Cardiac fibroblast (primary cell): ENCODE data around the gene MRRF.

Source experiments
- DNase-seq, 2 donors: peaks; one replicate each; pipeline versions ENCODE4 v3.0.0 to v3.0.0-alpha.2; 2010; ENCODE audit warnings: low read depth in 2 of 2
- H3K4me3 ChIP-seq, 2 donors: replicated peaks in 1 of 2; 1 replicate in 1 of 2; 2 replicates in 1 of 2; pipeline ENCODE4 v1.5.1; 2011; ENCODE audit warnings: low read depth in 2 of 2, low read length in 2 of 2, mild to moderate bottlenecking in 2 of 2, moderate library complexity in 1 of 2
- CTCF ChIP-seq: IDR thresholded peaks from one replicate; pipeline ENCODE4 v1.5.1; 2011; ENCODE audit warnings: low read depth, mild to moderate bottlenecking, low read length, inconsistent platforms

MRRF gene

DNA sequence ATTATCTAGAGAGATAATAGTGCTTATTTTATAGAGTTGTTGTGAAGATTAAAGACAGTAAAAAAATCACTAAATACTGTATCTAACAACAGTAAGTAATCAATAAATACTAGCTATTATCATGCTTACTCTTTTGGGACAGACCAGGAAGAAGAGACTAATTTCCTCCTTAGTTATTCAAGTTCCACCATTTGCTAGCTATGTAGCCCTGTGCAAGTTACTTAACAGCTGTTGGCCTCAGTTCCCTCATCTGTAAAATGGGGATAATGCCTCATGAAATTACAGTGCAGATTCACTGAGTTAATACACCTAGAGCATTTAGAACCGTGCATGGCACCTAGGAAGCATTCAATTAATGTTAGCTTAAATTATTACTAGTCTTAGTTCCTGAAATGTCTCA lies 2.6 kb upstream of the MRRF start:
- no peak for TF ChIP-seq CTCF
- no peak overlapping the region for H3K4me3 ChIP-seq
- no peak for DNase-seq

GRCh38 chr9:122263699-122264349 lies 858 bp upstream of the MRRF start:
- peak overlapping the region; percentile 86 to 96 for H3K4me3 ChIP-seq
- DNase-seq: peak; percentile 20 to 42
- TF ChIP-seq CTCF: no peak

DNA sequence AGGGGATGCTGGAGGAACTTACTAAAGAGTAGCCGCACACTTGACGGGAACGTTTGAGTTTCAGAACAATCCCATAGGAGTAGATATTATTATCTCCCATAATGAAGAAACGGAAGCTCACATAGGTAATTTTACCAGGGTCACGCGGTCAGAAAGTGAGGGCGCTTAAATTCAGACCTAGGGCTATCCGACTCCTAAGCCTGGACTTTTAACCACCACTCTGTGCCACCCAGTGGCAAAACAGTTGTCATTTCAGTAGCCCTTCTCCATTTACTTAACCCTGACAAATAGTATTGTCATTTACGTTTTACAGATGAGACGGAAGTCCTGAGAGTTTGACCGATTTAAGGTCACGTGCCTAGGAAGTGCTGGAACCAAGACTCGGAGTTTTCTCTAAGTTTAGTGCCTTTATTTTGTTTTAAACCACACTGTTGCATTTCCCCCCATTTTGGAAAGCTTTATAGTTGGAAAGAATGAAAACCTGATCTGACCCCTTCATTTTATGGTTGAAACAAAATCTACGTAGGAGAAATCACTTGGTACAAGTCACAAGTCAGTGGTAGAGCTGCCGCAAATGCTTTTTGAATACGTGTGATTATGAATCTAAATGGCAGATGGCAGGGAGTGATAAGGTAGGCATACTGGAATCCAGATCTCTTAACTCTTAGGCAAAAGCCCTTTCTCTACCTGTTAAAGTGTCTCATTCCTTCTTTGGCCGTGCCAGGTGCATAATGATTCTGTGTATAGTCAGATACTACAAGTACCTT lies 650 bp downstream of the MRRF start:
- DNase-seq: peak; percentile 20 to 36
- no peak for TF ChIP-seq CTCF
- H3K4me3 ChIP-seq: peak overlapping the region; percentile 86 to 96

DNA sequence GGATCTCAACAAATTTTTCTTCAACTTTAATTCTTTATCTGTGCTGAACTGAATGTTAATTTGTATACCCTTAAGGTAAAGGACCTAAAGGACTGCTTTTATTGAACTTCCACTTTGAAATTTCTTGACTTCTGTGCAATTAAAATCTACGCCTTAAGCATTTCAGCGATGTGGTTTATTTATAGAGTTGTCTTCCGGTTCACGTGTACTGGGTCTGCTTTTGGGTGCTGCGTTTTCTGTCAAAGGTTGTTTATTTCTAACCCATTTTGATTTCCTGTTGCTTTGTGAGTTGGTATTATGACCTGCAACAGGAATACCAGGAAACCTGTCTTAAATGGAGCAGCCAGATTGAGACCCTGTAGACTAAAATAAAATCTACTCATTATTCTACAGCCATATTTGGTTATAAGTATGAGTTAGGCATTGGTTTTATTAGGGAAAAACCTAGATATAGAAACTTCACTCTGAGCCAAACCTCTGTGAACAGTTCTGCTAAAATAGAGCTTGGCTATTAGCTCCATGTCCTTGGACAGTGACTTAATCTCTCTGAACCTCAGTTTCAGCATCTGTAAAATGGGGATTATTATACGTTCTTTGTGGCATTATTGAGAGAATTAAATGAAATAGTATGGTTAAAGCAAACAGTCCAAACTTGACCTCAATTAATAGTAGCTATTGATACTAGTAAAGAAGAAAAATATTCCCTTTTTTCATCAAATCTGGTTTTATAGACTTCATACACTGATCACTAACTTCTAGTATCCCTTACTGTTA lies 3.5 kb downstream of the MRRF start:
- no peak for DNase-seq
- TF ChIP-seq CTCF: no peak

GRCh38 chr9:122274055-122274454 lies 9.4 kb downstream of the MRRF start:
- no peak overlapping the region for H3K4me3 ChIP-seq
- no peak for TF ChIP-seq CTCF
- DNase-seq: no peak

More for the DNA sequence above, 3.5 kb downstream of the MRRF start:
- no peak overlapping the region for H3K4me3 ChIP-seq

DNA sequence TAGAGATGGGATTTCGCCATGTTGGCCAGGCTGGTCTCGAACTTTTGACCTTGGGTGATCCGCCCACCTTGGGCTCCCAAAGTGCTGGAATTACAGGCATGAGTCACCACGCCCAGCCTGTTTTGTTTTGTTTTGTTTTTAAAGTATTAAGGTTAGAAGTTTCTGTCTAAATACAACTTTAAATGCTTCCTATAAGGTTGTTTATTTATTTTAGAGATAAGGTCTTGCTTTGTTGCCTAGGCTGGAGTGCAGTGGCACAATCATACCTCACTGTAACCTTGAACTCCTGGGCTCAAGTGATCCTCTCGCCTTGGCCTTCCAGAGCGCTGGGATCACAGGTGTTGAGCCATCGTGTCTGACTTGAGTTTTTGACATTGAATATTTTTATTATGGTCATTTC lies 11.4 kb downstream of the MRRF start:
- no peak for TF ChIP-seq CTCF
- no peak overlapping the region for H3K4me3 ChIP-seq
- DNase-seq: peak in 1 of 2 donors; percentile 14
